Activated effector memory CD4-positive, alpha-beta T cell treated with Interleukin-2 at 50 U/mL for 16 hours (primary cell): Measurements from ENCODE around the gene RABGAP1.

Experiments used
- DNase-seq: peaks from one replicate; pipeline ENCODE4 v3.0.0-alpha.2; 2020

The RABGAP1 gene

DNA sequence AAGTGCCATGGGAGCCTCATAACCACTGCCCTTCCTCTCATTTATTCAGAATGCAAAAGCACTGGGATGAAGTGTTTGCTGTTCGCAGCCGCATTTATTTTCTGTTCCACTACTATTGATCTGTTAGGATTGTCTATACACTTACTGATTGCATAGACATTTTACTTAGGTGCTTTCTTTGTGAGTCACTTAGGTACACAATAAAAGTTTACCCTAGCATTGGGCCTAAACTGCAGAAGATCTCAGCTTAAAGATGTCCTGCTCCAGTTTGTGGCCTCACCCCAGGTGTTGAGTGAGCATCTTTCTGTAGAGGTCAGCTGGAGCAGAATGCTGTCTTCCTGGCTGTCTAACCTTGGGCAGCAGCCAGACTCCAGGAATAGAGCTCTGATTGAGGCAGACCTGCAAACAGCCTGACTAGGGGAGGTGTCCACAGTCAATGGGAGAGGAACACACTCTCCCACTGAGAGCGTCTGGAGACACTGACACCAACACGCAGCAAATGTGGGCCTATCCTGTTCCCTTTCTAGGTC lies 146.6 kb downstream of the RABGAP1 start:
- DNase-seq: no peak

DNA sequence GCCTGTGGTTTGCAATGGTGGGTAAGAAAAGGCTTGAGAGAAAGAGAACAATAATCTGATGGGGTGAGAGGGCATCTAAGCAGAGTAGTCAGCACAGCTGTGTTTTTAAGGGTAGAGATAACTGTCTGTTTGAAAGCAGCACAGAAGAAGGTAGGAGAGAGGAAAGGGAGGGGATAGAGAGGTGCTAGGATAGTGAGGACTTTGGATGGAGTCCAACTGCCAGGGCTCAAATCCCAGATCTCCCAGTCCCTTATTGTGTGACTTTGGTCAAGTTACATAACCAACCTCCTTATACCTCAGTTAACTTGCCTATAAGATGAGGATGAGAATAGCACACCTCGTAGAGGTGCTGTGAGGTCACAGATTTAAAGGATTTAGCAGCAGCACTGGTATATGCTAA lies 148.2 kb downstream of the RABGAP1 start:
- DNase-seq: no peak

DNA sequence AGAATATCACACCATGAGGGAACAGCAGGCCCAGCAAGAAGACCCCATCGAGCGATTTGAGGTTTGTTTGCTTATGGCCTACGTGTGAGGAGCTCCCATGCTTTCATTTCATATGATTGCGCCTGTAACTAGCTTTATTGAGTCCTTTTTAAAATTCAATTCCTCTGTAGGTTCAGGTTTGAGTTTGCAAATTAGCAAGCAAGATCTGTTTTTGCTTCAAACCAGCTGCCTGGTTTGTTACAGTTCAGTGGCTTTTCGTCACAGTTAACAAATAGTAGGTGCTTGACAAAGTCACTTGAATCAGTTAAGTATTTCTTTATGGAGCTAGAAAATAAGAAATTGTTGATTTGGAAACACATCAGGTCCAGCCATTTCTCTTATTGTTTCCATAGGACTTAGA lies 149.0 kb downstream of the RABGAP1 start:
- no peak for DNase-seq

DNA sequence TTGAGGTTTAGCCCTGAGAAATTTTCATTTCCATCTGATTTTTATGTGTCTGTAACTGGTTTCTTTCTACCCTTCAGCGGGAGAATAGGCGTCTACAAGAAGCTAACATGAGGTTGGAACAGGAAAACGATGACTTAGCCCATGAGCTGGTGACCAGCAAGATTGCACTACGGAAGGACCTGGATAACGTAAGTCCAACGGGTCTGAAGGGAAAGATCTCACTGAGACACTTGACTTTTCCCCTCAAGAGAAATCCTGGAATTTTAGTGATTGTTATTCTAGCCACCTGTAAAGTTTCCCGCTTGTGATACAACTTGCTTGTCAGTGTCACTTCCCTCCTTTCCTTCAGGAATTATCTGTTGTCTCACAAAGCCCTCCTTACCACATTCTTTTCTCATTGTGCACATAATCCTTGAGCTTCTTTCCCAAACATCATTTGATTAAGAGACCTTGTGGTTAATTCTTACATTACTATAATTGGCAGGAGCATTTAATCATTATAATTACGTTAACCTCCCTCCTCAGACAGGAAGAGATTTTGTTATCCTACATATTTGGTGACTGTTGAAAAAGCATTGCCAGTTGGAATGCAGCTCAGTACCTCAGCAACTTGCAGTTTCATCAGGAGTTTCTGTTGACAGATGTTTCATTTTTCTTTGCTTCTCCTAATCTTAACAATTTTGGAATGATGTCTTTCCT lies 149.5 kb downstream of the RABGAP1 start:
- no peak for DNase-seq

DNA sequence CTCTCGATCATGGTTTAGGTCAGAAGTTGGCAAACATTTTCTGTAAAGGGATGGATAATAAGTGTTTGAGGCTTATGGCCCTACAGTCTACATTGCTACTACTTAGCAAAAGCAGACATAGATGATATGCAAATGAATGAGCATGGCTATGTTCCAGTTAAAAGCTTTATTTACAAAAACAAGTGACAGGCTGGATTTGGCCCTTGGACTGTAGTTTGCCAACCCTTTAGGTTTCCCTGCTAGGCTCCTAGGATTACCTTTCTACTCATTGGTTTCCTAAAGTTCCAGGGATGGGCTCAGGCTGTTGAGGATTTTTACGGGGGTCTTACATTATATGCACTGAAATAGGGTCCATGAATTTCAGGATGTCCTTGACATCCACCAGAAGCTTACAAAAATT lies 150.1 kb downstream of the RABGAP1 start:
- no peak for DNase-seq

DNA sequence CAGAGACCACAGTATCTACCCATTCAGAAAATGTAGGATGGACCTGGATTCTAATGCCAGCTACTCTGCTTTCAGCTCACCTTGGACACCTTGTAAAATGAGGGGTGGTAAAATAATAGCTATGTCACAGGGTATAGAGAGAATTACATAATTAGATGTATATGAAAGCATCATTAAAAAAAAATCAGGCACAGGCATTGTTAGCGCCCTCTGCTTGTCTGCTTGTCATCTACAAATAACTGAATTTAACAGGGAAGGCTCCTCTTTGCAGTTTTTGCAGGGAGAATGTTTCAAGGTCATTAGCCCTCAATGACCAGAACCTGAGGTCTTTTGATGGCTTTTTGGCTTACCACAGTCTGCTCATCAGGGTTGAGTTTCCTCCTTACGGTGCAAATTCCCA lies 150.6 kb downstream of the RABGAP1 start:
- no peak for DNase-seq

DNA sequence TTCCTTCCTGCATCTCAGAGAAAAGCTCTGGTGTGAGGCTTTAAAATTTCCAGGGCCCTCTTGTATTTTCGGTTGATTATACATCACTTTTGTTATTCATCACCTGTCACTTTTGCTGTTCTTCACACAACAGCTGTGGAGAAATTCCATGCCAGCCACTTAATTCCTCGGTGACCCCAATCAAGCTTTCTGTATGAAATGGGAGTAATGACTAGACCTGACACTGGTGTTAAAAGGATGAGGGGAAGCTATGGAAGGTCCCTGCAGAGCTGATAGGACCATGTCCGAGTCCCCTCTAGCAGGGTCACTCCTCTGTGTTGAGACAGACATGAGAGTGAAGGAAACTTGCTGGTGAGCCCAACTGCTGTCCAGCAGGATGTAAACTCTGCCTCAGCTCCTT lies 152.3 kb downstream of the RABGAP1 start:
- DNase-seq: no peak

DNA sequence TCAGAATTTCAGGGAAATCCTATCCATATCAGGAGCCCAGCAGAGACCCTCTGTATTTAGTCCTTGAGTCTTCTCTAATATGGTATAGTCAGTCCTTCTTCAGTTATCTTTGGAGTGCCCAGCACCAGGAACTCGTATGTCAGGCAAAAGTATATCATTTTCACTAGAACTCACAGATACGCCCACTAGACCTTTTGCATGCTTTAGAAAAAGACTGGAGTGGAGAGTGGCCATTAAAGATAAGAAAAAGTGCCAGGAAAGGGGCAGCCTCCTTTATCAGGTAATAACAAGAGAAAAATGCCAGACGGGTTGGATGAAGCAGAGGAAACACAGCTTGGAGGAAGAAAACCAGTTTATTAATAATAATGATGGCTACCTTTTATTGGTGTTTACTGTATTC lies 156.2 kb downstream of the RABGAP1 start:
- DNase-seq: no peak

DNA sequence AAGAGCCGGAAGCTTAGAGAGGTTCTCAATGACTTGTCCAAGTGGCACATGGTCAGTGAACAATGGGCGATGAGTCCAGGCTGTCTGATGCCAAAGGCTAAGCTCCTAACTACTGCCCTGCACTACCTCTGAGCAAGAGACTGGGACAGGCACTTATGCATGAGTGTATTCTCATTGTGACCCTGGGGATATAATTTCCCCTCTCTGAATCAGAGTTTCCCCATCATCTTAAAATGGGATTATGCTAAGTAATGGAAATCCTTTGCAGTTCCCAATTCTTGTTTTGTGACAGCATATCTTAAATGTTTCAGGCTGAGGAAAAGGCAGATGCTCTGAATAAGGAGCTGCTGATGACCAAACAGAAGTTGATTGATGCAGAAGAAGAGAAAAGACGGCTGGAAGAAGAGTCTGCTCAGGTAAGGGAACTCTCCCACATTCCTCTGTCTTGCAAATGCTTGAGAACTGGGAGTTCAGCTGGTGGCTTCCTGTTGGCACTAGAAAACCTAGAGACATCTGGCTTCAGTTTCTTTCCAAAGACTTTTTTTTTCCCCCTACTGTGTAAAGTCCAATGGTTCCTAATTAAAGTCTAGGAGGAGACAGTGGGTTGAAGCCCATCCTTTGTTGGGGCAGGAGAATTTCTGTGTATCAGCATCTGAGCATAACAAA lies 156.7 kb downstream of the RABGAP1 start:
- no peak for DNase-seq

DNA sequence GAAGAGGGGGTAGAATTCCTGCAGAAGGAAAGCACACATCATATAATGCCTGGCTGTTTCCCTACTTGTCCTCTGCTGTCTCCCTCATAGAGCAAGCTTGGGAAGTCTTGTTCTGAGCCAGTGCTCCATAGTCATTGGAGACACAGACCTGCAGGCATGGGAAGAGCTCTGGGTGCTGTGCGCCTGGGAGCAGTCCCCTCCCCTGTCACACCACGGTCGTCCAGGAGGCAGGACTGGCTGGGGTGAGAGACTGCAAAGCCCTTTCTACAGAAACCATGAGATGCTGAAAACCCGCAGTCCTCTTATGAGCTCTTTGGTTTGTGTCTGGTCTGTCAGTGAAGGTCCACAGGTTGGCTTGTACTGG lies 157.3 kb downstream of the RABGAP1 start:
- DNase-seq: no peak

DNA sequence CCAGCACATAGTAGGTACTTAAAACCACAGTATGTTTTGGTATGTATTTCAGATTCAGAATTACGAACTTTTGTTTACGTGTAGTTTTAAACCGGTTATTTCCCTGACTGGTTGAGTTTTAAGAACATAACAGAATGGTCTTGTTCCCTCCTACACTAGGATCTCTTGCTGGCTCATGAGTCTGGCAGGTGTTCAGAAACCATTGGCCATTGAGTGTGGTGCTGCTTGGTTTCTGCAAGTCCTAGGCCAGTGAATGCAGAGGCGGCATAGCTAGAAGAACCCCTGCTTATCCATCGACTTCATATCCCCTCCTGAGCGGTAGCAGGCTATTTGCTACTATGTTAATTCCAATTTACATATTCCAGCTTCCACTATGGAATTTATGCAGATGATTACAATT lies 158.2 kb downstream of the RABGAP1 start:
- DNase-seq: no peak

DNA sequence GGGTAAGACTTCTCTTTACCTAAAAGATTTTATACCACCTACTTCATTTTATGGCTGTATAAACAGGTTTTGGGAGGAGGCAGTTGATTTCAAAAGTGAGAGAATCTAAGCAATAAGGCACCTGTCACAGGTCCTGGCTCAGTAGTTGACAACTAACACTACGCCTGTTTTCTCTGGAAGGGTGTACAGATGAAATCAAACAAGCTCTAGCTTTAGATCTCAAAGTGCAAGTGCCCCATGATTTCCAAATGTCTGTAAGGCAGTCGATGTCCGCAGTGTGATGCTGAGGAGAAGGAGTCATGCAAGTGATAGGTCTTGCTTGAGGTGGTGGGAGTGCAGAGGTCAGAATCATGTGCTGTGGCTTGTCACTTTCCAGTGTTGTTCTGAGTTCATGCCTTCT lies 158.7 kb downstream of the RABGAP1 start:
- no peak for DNase-seq

DNA sequence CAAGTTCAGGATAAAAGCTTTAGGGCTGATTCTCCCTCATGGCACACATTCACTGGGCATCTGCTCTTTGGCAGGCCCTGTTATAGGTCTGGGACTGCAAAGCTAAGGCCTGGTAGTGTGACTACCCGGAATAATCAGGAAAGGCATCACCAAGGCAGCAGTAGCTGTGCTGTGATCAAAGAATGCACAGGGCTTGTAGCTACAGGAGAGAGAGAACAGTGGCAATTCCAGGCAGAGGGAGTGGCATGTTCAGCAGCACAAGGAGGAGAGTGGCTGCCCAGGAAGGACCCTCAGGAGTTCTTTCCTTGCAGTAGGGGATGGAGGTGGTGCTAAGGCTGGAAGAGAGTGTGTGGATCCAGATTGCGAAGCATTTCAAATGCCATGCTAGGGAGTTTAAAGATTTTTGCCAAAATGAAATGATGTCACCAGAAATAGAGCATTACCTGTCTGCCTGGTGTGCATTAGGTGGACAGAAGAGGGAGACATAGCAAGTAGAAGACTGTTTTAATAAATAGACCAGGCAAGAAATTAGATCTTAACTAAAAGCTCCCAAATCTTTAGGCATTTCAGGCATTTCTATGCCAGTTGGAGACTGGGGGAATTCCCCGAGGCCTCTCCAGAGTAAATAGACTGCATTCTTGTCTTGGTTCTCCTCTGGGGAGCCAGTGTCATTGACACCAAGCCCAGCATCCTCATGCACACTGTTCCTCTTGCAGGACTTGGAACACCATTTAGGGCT lies 161.7 kb downstream of the RABGAP1 start:
- no peak for DNase-seq

DNA sequence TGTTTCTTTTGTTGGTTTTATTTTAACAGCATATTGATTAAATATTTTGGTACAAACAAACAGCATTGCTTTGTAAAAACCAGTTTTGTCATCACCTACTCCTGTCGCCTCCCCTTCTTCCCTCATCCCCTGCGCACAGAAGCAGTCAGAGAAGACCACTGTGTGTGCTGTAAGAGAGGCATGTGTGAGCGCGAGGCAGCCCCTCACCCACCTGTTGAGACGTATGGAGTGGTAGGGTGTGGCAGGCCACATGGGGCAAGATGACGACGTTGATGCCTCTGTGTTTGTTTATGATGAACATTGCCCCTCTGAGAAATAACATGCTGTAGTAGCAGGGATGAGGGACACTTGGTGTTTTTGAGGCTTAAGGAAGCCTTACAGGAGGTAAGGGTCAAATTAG lies 164.0 kb downstream of the RABGAP1 start:
- DNase-seq: no peak

DNA sequence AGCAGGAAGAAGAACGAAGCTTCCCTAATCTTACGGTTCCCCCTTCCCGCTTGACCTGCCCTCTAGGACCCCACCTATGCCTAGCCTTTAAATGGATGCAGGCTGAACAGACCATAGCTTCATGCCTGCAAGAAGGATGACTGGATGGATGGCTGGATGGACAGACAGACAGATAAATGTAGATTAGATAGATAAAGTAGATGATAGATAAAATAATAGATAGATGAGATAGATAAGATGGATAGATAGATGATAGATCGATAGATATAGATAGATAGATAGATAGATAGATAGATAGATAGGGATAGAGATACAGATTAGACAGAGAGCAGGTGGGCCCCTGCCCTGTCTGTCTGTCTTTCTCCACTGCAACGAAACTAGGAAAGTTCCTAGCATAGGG lies 164.7 kb downstream of the RABGAP1 start:
- DNase-seq: no peak

DNA sequence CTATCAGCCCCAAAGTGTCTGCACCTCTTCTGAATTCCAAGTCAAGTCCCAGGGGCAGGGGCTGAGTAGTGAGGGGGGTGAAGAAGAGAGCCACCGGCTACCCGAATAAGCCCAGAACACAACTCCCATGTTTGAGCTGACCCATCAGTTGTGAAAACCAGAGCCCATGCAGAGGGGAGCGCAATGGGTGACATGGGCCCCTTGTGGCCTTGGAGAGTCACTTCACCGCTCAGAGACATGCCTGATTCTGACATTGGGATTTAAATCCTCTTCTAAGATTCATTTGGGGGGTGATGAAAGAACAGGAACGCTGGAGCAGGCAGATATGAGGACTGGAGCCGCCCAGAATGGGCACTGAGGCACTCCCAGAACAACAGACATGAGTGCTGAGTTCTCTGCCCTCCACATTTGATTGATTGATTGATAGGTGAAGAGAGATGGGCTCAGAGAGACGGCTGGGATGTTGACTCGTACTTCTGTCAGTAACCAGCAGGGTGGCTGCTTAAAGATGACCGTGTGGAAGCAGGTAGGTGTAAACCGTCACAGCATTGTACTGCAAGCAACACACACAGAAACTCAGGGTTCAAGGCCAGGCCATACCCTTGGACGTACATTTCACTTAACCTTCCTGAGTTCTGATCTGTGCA lies 166.9 kb downstream of the RABGAP1 start:
- no peak for DNase-seq

DNA sequence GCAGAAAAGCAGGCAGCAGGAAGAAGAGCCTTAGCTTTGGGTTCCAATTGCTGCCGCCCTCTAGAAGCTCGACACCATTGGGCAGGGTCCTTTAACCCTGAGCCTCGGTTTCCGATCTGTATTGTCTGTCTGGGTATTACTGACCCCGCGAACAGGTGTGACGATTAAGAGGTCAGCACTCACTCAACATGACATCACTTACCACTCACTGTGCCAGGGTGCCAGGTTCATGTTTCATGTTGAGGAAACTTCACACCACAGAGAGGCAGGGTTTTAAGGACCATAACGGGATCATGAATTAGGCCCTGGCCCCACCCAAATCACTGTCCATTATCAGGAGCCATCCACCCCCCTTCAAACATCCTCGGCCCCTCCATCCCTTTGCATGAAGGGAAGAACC lies 168.2 kb downstream of the RABGAP1 start:
- no peak for DNase-seq

DNA sequence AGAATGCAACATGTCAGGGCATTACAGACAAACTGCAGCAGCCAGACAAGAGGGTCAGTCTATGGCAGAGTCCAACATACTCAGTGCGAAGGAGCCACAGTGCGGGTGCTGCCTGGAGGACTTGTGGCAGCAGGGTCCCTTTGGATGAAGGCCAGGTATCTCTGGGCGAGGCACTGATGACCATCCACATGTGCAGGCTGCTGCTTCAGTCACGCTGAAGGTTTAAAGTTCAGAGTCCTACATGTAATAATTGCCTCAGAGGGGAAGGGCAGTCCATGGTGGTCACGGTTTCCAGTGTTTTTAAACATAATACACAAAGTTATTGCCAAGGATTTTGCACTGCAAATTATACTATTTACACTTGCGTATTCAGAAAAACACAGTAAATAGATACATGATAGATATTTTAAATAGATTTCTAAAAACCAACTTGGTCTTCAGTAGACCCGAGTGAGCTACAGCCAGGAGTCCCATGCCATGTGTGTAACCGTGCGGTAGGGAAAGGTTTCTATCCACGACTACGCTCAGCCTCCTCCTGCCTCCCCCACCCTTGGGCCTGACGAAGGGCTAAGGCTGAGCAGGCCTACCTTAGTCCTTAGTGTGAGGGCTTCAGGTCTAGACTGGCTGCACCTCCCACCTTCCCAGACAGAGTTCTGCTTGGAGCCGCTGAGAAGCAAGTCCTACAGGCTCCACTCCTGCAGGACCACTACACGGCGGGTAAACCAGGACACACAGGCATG lies 168.9 kb downstream of the RABGAP1 start:
- no peak for DNase-seq

DNA sequence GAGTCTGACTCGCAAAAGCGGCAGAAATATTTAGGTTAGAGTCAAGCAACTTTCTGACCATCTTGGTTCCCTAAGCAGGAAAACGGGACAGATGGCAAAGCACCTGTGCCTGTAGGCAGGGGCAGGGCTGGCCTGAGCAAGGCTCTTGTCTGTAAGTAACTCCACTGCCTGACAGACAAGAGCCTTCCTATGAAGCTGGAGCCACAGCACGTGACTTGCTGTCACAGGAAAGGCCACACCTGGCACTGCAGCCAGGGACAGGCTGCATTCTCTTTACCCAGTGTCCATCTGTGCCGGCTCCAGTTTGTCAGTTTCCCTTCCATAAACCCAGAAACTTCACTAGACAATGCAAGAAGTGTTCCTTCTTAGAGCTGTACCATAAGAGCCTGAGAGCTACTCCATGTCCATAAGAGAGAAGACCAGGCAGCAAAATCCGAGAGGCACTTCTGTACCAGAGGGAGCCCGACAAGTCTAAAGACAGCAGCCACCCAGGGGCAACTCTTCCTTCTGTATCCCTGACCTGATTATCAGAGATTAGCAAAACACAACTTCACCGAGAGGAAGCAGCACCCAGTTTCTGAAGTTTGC lies 170.7 kb downstream of the RABGAP1 start:
- no peak for DNase-seq

DNA sequence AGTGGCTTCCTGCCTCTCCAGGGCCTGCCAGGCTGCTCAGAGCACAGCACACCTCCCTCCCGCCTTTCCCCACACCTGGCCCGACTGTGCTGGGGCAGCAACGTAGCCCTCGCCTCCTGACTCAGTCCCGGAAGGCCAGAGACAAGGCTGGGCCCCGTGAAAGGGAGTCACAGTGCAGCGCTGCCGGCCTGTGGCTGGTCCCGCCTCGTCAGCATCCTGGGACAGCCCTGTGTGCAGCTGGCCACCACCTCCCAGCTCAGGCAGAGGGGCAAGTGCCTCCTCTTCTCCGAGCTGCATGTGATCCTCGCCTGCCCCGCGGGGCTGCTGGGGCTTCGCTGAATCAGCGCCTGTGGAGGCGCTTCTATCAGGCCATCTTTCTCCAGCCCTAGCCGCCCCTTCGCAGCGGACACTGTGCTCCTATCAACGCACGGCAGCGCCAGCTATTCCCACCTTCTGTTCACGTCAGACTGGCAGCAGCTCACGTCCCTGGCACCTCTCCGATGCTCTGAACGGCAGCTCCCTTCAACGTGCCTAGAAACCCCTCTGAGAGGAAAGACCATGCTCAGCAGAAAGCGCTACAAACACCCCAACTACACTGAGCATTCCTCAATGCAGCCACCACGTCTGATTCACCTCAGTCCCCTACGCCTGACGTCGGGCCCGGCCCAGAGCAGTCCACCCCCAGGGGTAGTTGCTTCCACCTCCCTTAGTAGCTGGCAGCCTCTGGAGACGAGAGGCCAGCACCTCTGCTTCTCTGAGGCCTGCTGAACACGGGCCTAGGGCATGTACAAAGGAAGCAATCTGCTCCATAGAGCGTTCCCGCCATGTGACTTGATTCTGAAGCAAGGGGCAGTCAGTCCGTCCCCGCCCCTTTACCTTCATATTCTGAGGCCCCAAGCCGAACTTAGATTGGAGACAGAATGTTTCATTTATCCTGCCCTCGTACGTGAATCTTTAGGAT lies 171.5 kb downstream of the RABGAP1 start:
- DNase-seq: no peak

DNA sequence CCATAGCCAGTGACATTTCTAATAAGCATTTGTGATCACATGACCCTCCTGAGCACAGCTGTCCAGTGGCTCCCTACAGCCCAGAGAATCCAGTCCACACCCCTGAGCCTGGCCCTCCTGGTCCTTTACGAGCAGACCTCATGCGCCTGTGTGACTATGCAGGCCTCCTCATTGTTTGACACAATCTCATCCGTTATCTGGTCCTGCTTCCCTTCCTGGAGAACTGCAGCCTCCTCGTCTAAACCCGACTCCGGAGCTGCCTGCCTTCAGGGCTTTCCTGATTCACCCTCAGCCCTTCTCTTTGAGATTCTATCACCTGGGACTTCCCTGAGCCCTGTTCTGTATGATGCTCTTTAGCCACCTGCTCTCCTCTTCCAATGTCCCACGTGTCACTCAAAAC lies 172.4 kb downstream of the RABGAP1 start:
- no peak for DNase-seq
